Endothelial cell of umbilical vein (primary cell): ENCODE results near the gene ENC1.

Experiments used
- GATA2 ChIP-seq: IDR thresholded peaks from 2 replicates; pipeline ENCODE4 v1.7.0; 2011; ENCODE audit warnings: low read depth, mild to moderate bottlenecking, moderate library complexity, mixed read lengths, low read length; ENCODE audit not compliant: insufficient read length, insufficient read depth
- POLR2A ChIP-seq: IDR thresholded peaks from 2 replicates; pipeline ENCODE4 v1.6.1; 2012; ENCODE audit warnings: low read depth, mild to moderate bottlenecking, control low read depth, low read length
- TF ChIP-seq, protein P1 (sequence below): IDR thresholded peaks from 2 replicates; pipeline ENCODE4 v1.6.1; 2011; ENCODE audit not compliant: insufficient read depth, insufficient read length

DNA sequence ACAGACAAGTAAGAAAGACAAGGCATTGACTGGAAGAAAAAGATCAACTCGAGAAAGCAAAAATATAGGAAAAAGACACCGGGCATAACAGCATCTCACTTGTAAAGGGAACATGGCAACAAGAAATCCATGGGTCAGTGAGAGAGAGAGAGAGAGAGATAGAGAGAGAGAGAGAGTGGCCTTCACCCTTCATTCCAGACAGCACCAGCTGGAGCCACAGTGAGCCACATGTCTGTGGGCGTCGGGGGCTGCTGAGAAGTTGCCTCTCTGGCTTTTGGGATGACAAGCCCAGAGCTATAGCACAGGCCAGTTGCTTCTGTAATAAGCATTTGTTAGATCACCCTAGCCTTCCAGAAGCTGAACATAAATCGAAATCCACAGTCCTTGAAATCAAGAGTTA is 20.3 kb upstream of the ENC1 start:
- no peak for TF ChIP-seq GATA2
- TF ChIP-seq, protein P1, sequence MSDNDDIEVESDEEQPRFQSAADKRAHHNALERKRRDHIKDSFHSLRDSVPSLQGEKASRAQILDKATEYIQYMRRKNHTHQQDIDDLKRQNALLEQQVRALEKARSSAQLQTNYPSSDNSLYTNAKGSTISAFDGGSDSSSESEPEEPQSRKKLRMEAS = no peak
- TF ChIP-seq POLR2A = no peak
